Liver (tissue), 9 donors: ENCODE measurements around the gene EZH1. TPM values are rescaled to one million over a fixed set of nuclear protein-coding genes. Genes with fewer than 3 reads are reported as not detected.

Experiments used
- DNase-seq: peaks from one replicate; pipeline ENCODE4 v3.0.0-alpha.2; 2017; ENCODE audit warnings: low spot score
- H3K27ac ChIP-seq, 2 donors: one replicate each; pipeline ENCODE4 v1.7.0; 2013; ENCODE audit warnings: inconsistent platforms in 2 of 2, low read length in 2 of 2, control low read depth in 1 of 2, low read depth in 1 of 2, mild to moderate bottlenecking in 1 of 2
- H3K27me3 ChIP-seq, 4 donors: one replicate each; pipeline versions ENCODE4 v1.6.1 to v1.7.0; 2013; ENCODE audit warnings: low read length in 3 of 4, inconsistent platforms in 1 of 4, mild to moderate bottlenecking in 1 of 4, moderate library complexity in 1 of 4; ENCODE audit not compliant: control insufficient read depth in 4 of 4, insufficient read depth in 4 of 4
- H3K36me3 ChIP-seq, 4 donors: one replicate each; pipeline versions ENCODE4 v1.6.1 to v1.7.0; 2013; ENCODE audit warnings: low read length in 3 of 4, mild to moderate bottlenecking in 3 of 4, low read depth in 1 of 4, moderate library complexity in 1 of 4; ENCODE audit not compliant: control insufficient read depth in 4 of 4, insufficient read depth in 3 of 4
- H3K4me1 ChIP-seq, 4 donors: one replicate each; pipeline versions ENCODE4 v1.6.1 to v1.7.0; 2013; ENCODE audit warnings: low read length in 3 of 4, mild to moderate bottlenecking in 3 of 4, moderate library complexity in 1 of 4; ENCODE audit not compliant: control insufficient read depth in 4 of 4, insufficient read depth in 4 of 4
- H3K4me3 ChIP-seq, 3 donors: one replicate each; pipeline versions ENCODE4 v1.6.1 to v1.7.0; 2013; ENCODE audit warnings: low read length in 3 of 3, control low read depth in 1 of 3, low read depth in 1 of 3, mild to moderate bottlenecking in 1 of 3
- H3K9ac ChIP-seq, 2 donors: one replicate each; pipeline ENCODE4 v1.7.0; 2013; ENCODE audit warnings: low read length in 2 of 2, mild to moderate bottlenecking in 2 of 2, moderate library complexity in 2 of 2, control low read depth in 1 of 2, low read depth in 1 of 2
- H3K9me3 ChIP-seq, 4 donors: one replicate each; pipeline versions ENCODE4 v1.6.1 to v1.7.0; 2013; ENCODE audit warnings: low read length in 3 of 4; ENCODE audit not compliant: control insufficient read depth in 4 of 4
- EGR1 ChIP-seq, 2 donors: IDR thresholded peaks; 2 replicates each; pipeline ENCODE4 v1.6.1; 2016 to 2018; ENCODE audit warnings: antibody characterized with exemption in 2 of 2, low read depth in 2 of 2
- HNF4A ChIP-seq, 2 donors: conservative IDR thresholded peaks; 2 replicates each; pipeline ENCODE4 v1.6.1; 2016; ENCODE audit warnings: antibody characterized with exemption in 2 of 2, mild to moderate bottlenecking in 2 of 2
- MAX ChIP-seq: IDR thresholded peaks from 2 replicates; pipeline ENCODE4 v1.6.1; 2016; ENCODE audit warnings: antibody characterized with exemption
- NR2F2 ChIP-seq: IDR thresholded peaks from 2 replicates; pipeline ENCODE4 v1.6.1; 2016; ENCODE audit warnings: antibody characterized with exemption
- RAD21 ChIP-seq, 2 donors: IDR thresholded peaks; 2 replicates each; pipeline ENCODE4 v1.6.1; 2016; ENCODE audit warnings: antibody characterized with exemption in 2 of 2, mild to moderate bottlenecking in 2 of 2
- SP1 ChIP-seq: IDR thresholded peaks from 2 replicates; pipeline ENCODE4 v1.6.1; 2018; ENCODE audit warnings: antibody characterized with exemption, mild to moderate bottlenecking
- WGBS: extraction: QIAGEN DNeasy Blood & Tissue Kit; methylation state at CpG from one replicate; pipeline ENCODE4 v1.1.7; 2013; 5-methylcytosine and 5-hydroxymethylcytosine counted together
- polyA plus RNA-seq, 2 donors: library from polyadenylated mRNA; stranded (reverse) in 1 of 2; unstranded in 1 of 2; fragments of 200-250 nt in 1 of 2; fragments of >200 nt in 1 of 2; fragmentation: Nextera tagmentation in 1 of 2; extraction: Ambion mirVana in 1 of 2; gene quantifications; one replicate each; pipeline versions ENCODE4 v1.2.1 to v1.2.3, GENCODE V29; 2013 to 2015
- total RNA-seq, 2 donors: library from RNA; depleted of rRNA; stranded (reverse); fragments of >200 nt; gene quantifications; one replicate each; pipeline ENCODE4 v1.2.3, GENCODE V29; 2014
- TF ChIP-seq, protein P1 (sequence below): fragments of 150-350 bp; IDR thresholded peaks from 2 replicates; pipeline ENCODE4 v1.5.1; 2017; ENCODE audit warnings: improper control_type of control experiment, low read depth, low read length; ENCODE audit not compliant: missing input control
- TF ChIP-seq, protein P2 (sequence below): IDR thresholded peaks from 2 replicates; pipeline ENCODE4 v1.6.1; 2016; ENCODE audit warnings: antibody characterized with exemption, mild to moderate bottlenecking
- donor health status: healthy.
- donor health status: healthy.
- donor health status: healthy.
- donor health status: healthy.
- donor health status: healthy.

EZH1 gene
- total and polyA plus RNA-seq, 4 donors: 4.3 to 18.3 (median 10.9) TPM

GRCh38 chr17:42692489-42692888 lies 52.4 kb downstream of the EZH1 start:
- DNase-seq: no peak
- 93% methylated on average over 11 of the region's 11 CpGs for WGBS
- H3K36me3 ChIP-seq: peaks cover 0 to 2% (median 0%) of the 10 kb centered on the region in 4 donors

DNA sequence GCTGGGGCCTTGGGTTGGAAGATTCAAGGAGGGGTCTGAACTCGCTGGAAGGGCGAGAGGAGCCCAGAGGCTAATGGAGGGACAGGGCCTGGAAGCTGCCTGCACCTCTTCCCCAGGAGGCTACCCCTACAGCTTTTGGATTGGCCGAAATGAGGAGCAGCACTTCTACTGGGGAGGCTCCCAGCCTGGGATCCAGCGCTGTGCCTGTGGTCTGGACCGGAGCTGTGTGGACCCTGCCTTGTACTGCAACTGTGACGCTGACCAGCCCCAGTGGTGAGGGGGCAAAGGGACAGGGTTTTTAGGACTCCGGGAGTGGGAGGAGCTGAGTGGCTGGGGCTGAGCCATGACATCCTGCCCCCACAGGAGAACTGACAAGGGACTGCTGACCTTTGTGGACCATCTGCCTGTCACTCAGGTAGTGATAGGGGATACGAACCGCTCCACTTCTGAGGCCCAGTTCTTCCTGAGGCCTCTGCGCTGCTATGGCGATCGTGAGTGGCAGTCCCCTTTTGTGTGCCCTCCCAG lies 53.8 kb downstream of the EZH1 start:
- Histone ChIP-seq H3K4me3 (no peak overlapping the region), H3K9ac (no peak overlapping the region), H3K27ac (no peak overlapping the region), H3K9me3 (no peaks in the 10 kb centered on the region), H3K27me3 (peaks cover 0 to 3% (median 0%) of the 10 kb centered on the region in 4 donors), H3K36me3 (peaks cover 0 to 1% (median 0%) of the 10 kb centered on the region in 4 donors), H3K4me1 (no peaks in the 10 kb centered on the region)
- DNase-seq: no peak
- WGBS: 86% methylated on average over 12 of the region's 12 CpGs
- TF ChIP-seq, protein P1, sequence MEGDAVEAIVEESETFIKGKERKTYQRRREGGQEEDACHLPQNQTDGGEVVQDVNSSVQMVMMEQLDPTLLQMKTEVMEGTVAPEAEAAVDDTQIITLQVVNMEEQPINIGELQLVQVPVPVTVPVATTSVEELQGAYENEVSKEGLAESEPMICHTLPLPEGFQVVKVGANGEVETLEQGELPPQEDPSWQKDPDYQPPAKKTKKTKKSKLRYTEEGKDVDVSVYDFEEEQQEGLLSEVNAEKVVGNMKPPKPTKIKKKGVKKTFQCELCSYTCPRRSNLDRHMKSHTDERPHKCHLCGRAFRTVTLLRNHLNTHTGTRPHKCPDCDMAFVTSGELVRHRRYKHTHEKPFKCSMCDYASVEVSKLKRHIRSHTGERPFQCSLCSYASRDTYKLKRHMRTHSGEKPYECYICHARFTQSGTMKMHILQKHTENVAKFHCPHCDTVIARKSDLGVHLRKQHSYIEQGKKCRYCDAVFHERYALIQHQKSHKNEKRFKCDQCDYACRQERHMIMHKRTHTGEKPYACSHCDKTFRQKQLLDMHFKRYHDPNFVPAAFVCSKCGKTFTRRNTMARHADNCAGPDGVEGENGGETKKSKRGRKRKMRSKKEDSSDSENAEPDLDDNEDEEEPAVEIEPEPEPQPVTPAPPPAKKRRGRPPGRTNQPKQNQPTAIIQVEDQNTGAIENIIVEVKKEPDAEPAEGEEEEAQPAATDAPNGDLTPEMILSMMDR: no peak
- TF ChIP-seq, protein P2, sequence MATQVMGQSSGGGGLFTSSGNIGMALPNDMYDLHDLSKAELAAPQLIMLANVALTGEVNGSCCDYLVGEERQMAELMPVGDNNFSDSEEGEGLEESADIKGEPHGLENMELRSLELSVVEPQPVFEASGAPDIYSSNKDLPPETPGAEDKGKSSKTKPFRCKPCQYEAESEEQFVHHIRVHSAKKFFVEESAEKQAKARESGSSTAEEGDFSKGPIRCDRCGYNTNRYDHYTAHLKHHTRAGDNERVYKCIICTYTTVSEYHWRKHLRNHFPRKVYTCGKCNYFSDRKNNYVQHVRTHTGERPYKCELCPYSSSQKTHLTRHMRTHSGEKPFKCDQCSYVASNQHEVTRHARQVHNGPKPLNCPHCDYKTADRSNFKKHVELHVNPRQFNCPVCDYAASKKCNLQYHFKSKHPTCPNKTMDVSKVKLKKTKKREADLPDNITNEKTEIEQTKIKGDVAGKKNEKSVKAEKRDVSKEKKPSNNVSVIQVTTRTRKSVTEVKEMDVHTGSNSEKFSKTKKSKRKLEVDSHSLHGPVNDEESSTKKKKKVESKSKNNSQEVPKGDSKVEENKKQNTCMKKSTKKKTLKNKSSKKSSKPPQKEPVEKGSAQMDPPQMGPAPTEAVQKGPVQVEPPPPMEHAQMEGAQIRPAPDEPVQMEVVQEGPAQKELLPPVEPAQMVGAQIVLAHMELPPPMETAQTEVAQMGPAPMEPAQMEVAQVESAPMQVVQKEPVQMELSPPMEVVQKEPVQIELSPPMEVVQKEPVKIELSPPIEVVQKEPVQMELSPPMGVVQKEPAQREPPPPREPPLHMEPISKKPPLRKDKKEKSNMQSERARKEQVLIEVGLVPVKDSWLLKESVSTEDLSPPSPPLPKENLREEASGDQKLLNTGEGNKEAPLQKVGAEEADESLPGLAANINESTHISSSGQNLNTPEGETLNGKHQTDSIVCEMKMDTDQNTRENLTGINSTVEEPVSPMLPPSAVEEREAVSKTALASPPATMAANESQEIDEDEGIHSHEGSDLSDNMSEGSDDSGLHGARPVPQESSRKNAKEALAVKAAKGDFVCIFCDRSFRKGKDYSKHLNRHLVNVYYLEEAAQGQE: no peak
- TF ChIP-seq MAX: no peak
- TF ChIP-seq NR2F2: no peak

More at GRCh38 chr17:42692489-42692888, 52.4 kb downstream of the EZH1 start:
- Histone ChIP-seq H3K4me1 (no peaks in the 10 kb centered on the region), H3K27me3 (peaks cover 0 to 2% (median 0%) of the 10 kb centered on the region in 4 donors), H3K4me3 (no peak overlapping the region), H3K9me3 (no peaks in the 10 kb centered on the region), H3K27ac (no peak overlapping the region), H3K9ac (no peak overlapping the region)
- TF ChIP-seq HNF4A (conservative IDR thresholded peaks at IDR 0.05) (no peak), SP1 (no peak)

GRCh38 chr17:42690596-42690995 lies 54.2 kb downstream of the EZH1 start:
- Histone ChIP-seq H3K9me3 (no peaks in the 10 kb centered on the region), H3K36me3 (no peaks in the 10 kb centered on the region)
- WGBS: 90% methylated on average over 10 of the region's 10 CpGs

More at GRCh38 chr17:42690596-42690995, 54.2 kb downstream of the EZH1 start:
- no peak overlapping the region for H3K4me3 ChIP-seq
- TF ChIP-seq NR2F2 (no peak), RAD21 (IDR thresholded peaks at IDR 0.05) (no peak), EGR1 (IDR thresholded peaks at IDR 0.05; ENCODE audit: low read depth in 2 of 2) (no peak)
- H3K27me3 ChIP-seq: peaks cover 0 to 8% (median 0%) of the 10 kb centered on the region in 4 donors
- H3K4me1 ChIP-seq: no peaks in the 10 kb centered on the region
- no peak for DNase-seq
- H3K27ac ChIP-seq: no peak overlapping the region
- no peak overlapping the region for H3K9ac ChIP-seq
